WI38 (cell line): Measurements from ENCODE around the gene TTC27.
A peak's percentile ranks its signal among the peaks of the same experiment; 100 is the strongest.
"Not testable (repeated sequence)": the region's sequence is repeated elsewhere in the genome, so short reads cannot be mapped to it uniquely, and the experiment has no call there.

ENCODE experiments used
- H3K4me3 ChIP-seq: 2 replicates; pipeline ENCODE4 v1.5.1; 2011; ENCODE audit warnings: low read depth, mild to moderate bottlenecking, control low read depth, low read length
- CTCF ChIP-seq: IDR thresholded peaks from 2 replicates; pipeline ENCODE4 v1.5.1; 2012; ENCODE audit warnings: low read depth, mild to moderate bottlenecking, control low read depth, low read length

TTC27 gene

GRCh38 chr2:32862269-32863055 lies 234.6 kb downstream of the TTC27 start:
- TF ChIP-seq CTCF, result no peak

GRCh38 chr2:32863326-32863725 lies 235.5 kb downstream of the TTC27 start:
- no peak for TF ChIP-seq CTCF

More at GRCh38 chr2:32862269-32863055, 234.6 kb downstream of the TTC27 start:
- H3K4me3 ChIP-seq, result no peak overlapping the region

GRCh38 chr2:32863803-32864202 lies 236.0 kb downstream of the TTC27 start:
- no peak for TF ChIP-seq CTCF
- H3K4me3 ChIP-seq, result no peak overlapping the region

More at GRCh38 chr2:32863326-32863725, 235.5 kb downstream of the TTC27 start:
- H3K4me3 ChIP-seq, result no peak overlapping the region

GRCh38 chr2:32864334-32865111 lies 236.7 kb downstream of the TTC27 start:
- no peak for TF ChIP-seq CTCF
- peak overlapping the region; percentile 18 for H3K4me3 ChIP-seq

- peak overlapping the region; percentile 13 for H3K4me3 ChIP-seq
- no peak for TF ChIP-seq CTCF
These were observed 237.7 kb downstream of the TTC27 start for GRCh38 chr2:32865399-32866068.

- not testable (repeated sequence) for H3K4me3 ChIP-seq
These were observed 238.6 kb downstream of the TTC27 start for GRCh38 chr2:32866462-32866861.
